HepG2 (cell line): ENCODE results near the gene GRHL1. TPM values are rescaled to one million over a fixed set of nuclear protein-coding genes. Genes with fewer than 3 reads are reported as not detected.

Experiments used
- ATAC-seq: fragments of 200-7000 bp; cut with Tn5 transposase; 3 replicates; pipeline ENCODE4 v1.9.1; 2020; ENCODE audit warnings: mild to moderate bottlenecking, moderate library complexity
- BruUV-seq: library from RNA; stranded (reverse); fragments of 400-500 nt; replicated peaks from 2 replicates; lab custom pipeline; 2021; lab: Mats Ljungman, UMichigan
- CTCF ChIA-PET: fragments of 300-600 bp; formaldehyde crosslinking; extraction: SDS; loops from one replicate; lab custom pipeline; 2021; ENCODE audit warnings: low total read pairs, inconsistent platforms, low intra/inter-chr PET ratio; lab: Yijun Ruan, JAX
- POLR2A ChIA-PET: fragments of 350-600 bp; sonication (Branson Sonifier 250); formaldehyde crosslinking; loops from one replicate; lab custom pipeline; 2020; ENCODE audit warnings: antibody characterized with exemption, inconsistent platforms; lab: Yijun Ruan, JAX
- DNase-seq: peaks from one replicate; pipeline ENCODE4 v3.0.0-alpha.2; 2015; ENCODE audit warnings: low spot score
- FAIRE-seq: peaks from 3 replicates; lab custom pipeline; 2011; peaks lifted over from hg19 to GRCh38; lab: Jason Lieb, UNC
- H2AFZ ChIP-seq: one replicate; pipeline ENCODE4 v1.6.1; 2011; ENCODE audit warnings: low read length, inconsistent platforms
- H3K27ac ChIP-seq: fragments of 300-600 bp; 3 replicates; pipeline ENCODE4 v1.8.0; 2011; ENCODE audit warnings: mixed run types, mild to moderate bottlenecking, mixed read lengths, low read length, inconsistent platforms; ENCODE audit not compliant: insufficient read depth; ENCODE audit errors: extremely low read length
- H3K27me3 ChIP-seq, 2 experiments: fragments of 200-600 bp in 1 of 2; 2 replicates in 1 of 2; 3 replicates in 1 of 2; pipeline versions ENCODE4 v1.6.0 to v1.8.0; 2011; ENCODE audit warnings: low read length in 2 of 2, mild to moderate bottlenecking in 2 of 2, moderate library complexity in 2 of 2, inconsistent platforms in 1 of 2; ENCODE audit not compliant: insufficient read depth in 2 of 2, control insufficient read depth in 1 of 2
- H3K36me3 ChIP-seq, 2 experiments: fragments of 200-600 bp in 1 of 2; replicated peaks in 1 of 2; 2 replicates in 1 of 2; 3 replicates in 1 of 2; pipeline versions ENCODE4 v1.5.1 to v1.8.0; 2011; ENCODE audit warnings: low read length in 2 of 2, inconsistent platforms in 1 of 2; ENCODE audit not compliant: insufficient read depth in 2 of 2, control insufficient read depth in 1 of 2
- H3K4me1 ChIP-seq: 2 replicates; pipeline ENCODE4 v1.5.1; 2012; ENCODE audit warnings: low read length, inconsistent platforms; ENCODE audit not compliant: insufficient read depth
- H3K4me2 ChIP-seq: 2 replicates; pipeline ENCODE4 v1.6.0; 2011; ENCODE audit warnings: low read depth, low read length, inconsistent platforms
- H3K4me3 ChIP-seq, 3 experiments: fragments of 200-600 bp in 1 of 3; sonication (generic), shearing (Covaris generic) in 1 of 3; replicated peaks in 1 of 3; 2 replicates each; pipeline ENCODE4 v1.5.1; 2011 to 2016; ENCODE audit warnings: low read length in 3 of 3, inconsistent platforms in 2 of 3, low read depth in 2 of 3, mild to moderate bottlenecking in 2 of 3, control low read depth in 1 of 3, mixed read lengths in 1 of 3; ENCODE audit not compliant: insufficient read depth in 1 of 3
- H3K79me2 ChIP-seq: one replicate; pipeline ENCODE4 v1.6.1; 2011; ENCODE audit warnings: low read length, inconsistent platforms; ENCODE audit not compliant: insufficient read depth
- H3K9ac ChIP-seq: 2 replicates; pipeline ENCODE4 v1.6.0; 2011; ENCODE audit warnings: mild to moderate bottlenecking, low read depth, low read length, inconsistent platforms; ENCODE audit not compliant: insufficient read depth
- H3K9me3 ChIP-seq: 2 replicates; pipeline ENCODE4 v1.5.1; 2012; ENCODE audit warnings: mild to moderate bottlenecking, low read length
- H4K20me1 ChIP-seq: 2 replicates; pipeline ENCODE4 v1.6.0; 2011; ENCODE audit warnings: inconsistent platforms, mild to moderate bottlenecking, low read length, moderate library complexity; ENCODE audit not compliant: insufficient read depth
- ATAD3A ChIP-seq: sonication (generic); formaldehyde crosslinking; IDR thresholded peaks from 2 replicates; pipeline ENCODE4 v1.4.0; 2020; ENCODE audit warnings: missing genetic modification reagents
- EED ChIP-seq: sonication (generic); formaldehyde crosslinking; IDR thresholded peaks from 2 replicates; pipeline ENCODE4 v1.5.0; 2020; ENCODE audit warnings: mild to moderate bottlenecking, missing genetic modification reagents
- ERF ChIP-seq: IDR thresholded peaks from 2 replicates; pipeline ENCODE4 v1.6.1; 2018; ENCODE audit warnings: missing biosample characterization, missing genetic modification reagents
- KDM4B ChIP-seq: sonication (generic); formaldehyde crosslinking; IDR thresholded peaks from 2 replicates; pipeline ENCODE4 v1.4.0; 2020; ENCODE audit warnings: missing genetic modification reagents
- MATR3 ChIP-seq: sonication (generic); formaldehyde crosslinking; IDR thresholded peaks from 2 replicates; pipeline ENCODE4 v1.4.0; 2020; ENCODE audit warnings: missing genetic modification reagents
- NFKB2 ChIP-seq: sonication (generic); formaldehyde crosslinking; IDR thresholded peaks from 2 replicates; pipeline ENCODE4 v1.4.0; 2020; ENCODE audit warnings: missing genetic modification reagents, borderline replicate concordance
- ZNF501 ChIP-seq: sonication (generic); formaldehyde crosslinking; IDR thresholded peaks from 2 replicates; pipeline ENCODE4 v1.5.1; 2020; ENCODE audit warnings: mild to moderate bottlenecking, moderate library complexity, missing genetic modification reagents
- ZNF563 ChIP-seq: sonication (generic); formaldehyde crosslinking; IDR thresholded peaks from 2 replicates; pipeline ENCODE4 v1.8.0; 2022; ENCODE audit warnings: mild to moderate bottlenecking, moderate library complexity, missing genetic modification reagents
- WGBS: methylation state at CpG from one replicate; pipeline ENCODE4 v1.1.6; 2017; ENCODE audit warnings: low lambda C conversion rate; 5-methylcytosine and 5-hydroxymethylcytosine counted together
- in situ Hi-C: cut with HindIII; loops from 2 replicates; pipeline ENCODE4 v1.10.0; 2017; ENCODE audit warnings: low pct_unique_long_range_greater_than_20kb; ENCODE audit not compliant: extremely low pct_ligation_motif_present
- intact Hi-C: fragments of 100-400 bp; cut with micrococcal nuclease; formaldehyde crosslinking; loops from one replicate; pipeline ENCODE4 v1.10.0; 2022; ENCODE audit not compliant: unreplicated experiment
- polyA plus RNA-seq, 8 experiments: library from polyadenylated mRNA; depleted of rRNA in 3 of 8; stranded (reverse) in 7 of 8; unstranded in 1 of 8; fragments of >200 nt; fragmentation: Illumina TruSeq in 4 of 8; extraction: Trizol in 4 of 8; gene quantifications; 2 replicates each; pipeline versions ENCODE4 v1.2.1 to v1.2.3, GENCODE V29; 2011 to 2016; ENCODE audit warnings: low read depth in 4 of 8, missing spikeins in 1 of 8, mixed read lengths in 1 of 8; ENCODE audit not compliant: insufficient read depth in 1 of 8
- total RNA-seq, 5 experiments: library from RNA; depleted of rRNA; stranded (reverse); fragments of >200 nt; fragmentation: Illumina TruSeq; extraction: Trizol; gene quantifications; 2 replicates each; pipeline ENCODE4 v1.2.3, GENCODE V29; 2016; ENCODE audit warnings: low read depth in 1 of 5
- TF ChIP-seq, protein P1 (sequence below): sonication (generic); formaldehyde crosslinking; IDR thresholded peaks from 2 replicates; pipeline ENCODE4 v1.8.0; 2022; ENCODE audit warnings: missing genetic modification reagents, mild to moderate bottlenecking, moderate library complexity, borderline replicate concordance
- TF ChIP-seq, protein P2 (sequence below): sonication (generic); formaldehyde crosslinking; IDR thresholded peaks from 2 replicates; pipeline ENCODE4 v1.5.1; 2020; ENCODE audit warnings: missing genetic modification reagents, mild to moderate bottlenecking, borderline replicate concordance
- TF ChIP-seq, protein P3 (sequence below): sonication (generic); formaldehyde crosslinking; IDR thresholded peaks from 2 replicates; pipeline ENCODE4 v1.8.1; 2023; ENCODE audit warnings: mild to moderate bottlenecking, missing genetic modification reagents
- TF ChIP-seq, protein P4 (sequence below): sonication (generic); formaldehyde crosslinking; IDR thresholded peaks from 2 replicates; pipeline ENCODE4 v1.5.1; 2020; ENCODE audit warnings: mild to moderate bottlenecking, missing genetic modification reagents, moderate library complexity

The GRHL1 gene
- total and polyA plus RNA-seq, 2 of the 13 experiments (the other 11 are each of a cell fraction or from before 2014, with no cell fraction given), result 9.3 to 12.0 TPM

DNA sequence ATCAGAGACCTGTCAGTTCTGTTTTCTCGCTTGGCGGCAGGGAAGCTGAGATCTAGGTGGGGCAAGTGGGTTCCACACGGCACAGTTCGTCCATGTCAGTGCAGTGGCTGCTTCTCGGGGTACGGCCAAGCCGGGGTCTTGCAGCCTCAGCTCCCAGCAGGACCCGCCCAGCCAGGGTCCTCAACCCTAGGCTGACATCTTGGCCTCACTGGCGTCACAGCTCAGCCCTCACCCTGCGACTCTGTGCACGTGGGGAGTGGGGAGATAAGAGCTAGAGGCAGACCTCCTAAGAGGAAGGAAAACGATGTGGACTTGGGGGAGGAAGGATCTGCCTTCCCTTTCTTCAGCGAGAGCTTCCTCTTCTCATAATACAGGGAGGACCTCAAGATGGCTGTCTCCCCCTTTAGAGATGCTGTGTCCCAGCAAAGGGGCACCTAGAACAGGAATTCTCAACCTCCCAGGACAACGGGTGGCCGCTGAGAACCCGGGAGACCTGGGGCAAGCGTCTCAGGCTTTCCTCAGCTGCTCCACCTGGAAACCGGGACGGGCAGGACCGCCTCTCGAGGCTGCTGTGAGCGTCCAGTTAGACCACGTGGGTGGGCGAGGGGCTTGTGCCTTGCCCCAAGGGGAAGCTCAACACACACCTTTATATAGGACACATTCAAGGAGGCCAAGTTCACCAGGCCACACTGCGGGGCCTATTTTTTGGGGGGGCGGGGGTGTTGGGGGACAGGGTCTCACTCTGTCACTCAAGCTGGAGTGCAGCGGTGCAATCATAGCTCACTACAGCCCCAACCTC is 68.3 kb downstream of the GRHL1 start:
- ATAC-seq (no peak), DNase-seq (no peak), FAIRE-seq (no peak)
- TF ChIP-seq ERF (0 out of 2 replicates have a peak, but pooled peaks have one; percentile 7), KDM4B (0 out of 2 replicates have a peak, but pooled peaks have one; percentile 7), ZNF563 (CRISPR knock-in tag) (peak; percentile 39; the same call in 1 of the 2 replicates), EED (CRISPR knock-in tag) (0 out of 2 replicates have a peak, but pooled peaks have one; percentile 35), ZNF501 (CRISPR knock-in tag) (0 out of 2 replicates have a peak, but pooled peaks have one; percentile 39), NFKB2 (CRISPR knock-in tag) (peak; percentile 34; the same call in 1 of the 2 replicates), MATR3 (CRISPR knock-in tag) (no peak), ATAD3A (CRISPR knock-in tag) (no peak)
- TF ChIP-seq, protein P1, sequence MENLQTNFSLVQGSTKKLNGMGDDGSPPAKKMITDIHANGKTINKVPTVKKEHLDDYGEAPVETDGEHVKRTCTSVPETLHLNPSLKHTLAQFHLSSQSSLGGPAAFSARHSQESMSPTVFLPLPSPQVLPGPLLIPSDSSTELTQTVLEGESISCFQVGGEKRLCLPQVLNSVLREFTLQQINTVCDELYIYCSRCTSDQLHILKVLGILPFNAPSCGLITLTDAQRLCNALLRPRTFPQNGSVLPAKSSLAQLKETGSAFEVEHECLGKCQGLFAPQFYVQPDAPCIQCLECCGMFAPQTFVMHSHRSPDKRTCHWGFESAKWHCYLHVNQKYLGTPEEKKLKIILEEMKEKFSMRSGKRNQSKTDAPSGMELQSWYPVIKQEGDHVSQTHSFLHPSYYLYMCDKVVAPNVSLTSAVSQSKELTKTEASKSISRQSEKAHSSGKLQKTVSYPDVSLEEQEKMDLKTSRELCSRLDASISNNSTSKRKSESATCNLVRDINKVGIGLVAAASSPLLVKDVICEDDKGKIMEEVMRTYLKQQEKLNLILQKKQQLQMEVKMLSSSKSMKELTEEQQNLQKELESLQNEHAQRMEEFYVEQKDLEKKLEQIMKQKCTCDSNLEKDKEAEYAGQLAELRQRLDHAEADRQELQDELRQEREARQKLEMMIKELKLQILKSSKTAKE (CRISPR knock-in tag), result no peak
- TF ChIP-seq, protein P2, sequence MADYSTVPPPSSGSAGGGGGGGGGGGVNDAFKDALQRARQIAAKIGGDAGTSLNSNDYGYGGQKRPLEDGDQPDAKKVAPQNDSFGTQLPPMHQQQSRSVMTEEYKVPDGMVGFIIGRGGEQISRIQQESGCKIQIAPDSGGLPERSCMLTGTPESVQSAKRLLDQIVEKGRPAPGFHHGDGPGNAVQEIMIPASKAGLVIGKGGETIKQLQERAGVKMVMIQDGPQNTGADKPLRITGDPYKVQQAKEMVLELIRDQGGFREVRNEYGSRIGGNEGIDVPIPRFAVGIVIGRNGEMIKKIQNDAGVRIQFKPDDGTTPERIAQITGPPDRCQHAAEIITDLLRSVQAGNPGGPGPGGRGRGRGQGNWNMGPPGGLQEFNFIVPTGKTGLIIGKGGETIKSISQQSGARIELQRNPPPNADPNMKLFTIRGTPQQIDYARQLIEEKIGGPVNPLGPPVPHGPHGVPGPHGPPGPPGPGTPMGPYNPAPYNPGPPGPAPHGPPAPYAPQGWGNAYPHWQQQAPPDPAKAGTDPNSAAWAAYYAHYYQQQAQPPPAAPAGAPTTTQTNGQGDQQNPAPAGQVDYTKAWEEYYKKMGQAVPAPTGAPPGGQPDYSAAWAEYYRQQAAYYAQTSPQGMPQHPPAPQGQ (CRISPR knock-in tag), result no peak
- TF ChIP-seq, protein P3, sequence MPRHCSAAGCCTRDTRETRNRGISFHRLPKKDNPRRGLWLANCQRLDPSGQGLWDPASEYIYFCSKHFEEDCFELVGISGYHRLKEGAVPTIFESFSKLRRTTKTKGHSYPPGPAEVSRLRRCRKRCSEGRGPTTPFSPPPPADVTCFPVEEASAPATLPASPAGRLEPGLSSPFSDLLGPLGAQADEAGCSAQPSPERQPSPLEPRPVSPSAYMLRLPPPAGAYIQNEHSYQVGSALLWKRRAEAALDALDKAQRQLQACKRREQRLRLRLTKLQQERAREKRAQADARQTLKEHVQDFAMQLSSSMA (CRISPR knock-in tag), result no peak
- TF ChIP-seq, protein P4, sequence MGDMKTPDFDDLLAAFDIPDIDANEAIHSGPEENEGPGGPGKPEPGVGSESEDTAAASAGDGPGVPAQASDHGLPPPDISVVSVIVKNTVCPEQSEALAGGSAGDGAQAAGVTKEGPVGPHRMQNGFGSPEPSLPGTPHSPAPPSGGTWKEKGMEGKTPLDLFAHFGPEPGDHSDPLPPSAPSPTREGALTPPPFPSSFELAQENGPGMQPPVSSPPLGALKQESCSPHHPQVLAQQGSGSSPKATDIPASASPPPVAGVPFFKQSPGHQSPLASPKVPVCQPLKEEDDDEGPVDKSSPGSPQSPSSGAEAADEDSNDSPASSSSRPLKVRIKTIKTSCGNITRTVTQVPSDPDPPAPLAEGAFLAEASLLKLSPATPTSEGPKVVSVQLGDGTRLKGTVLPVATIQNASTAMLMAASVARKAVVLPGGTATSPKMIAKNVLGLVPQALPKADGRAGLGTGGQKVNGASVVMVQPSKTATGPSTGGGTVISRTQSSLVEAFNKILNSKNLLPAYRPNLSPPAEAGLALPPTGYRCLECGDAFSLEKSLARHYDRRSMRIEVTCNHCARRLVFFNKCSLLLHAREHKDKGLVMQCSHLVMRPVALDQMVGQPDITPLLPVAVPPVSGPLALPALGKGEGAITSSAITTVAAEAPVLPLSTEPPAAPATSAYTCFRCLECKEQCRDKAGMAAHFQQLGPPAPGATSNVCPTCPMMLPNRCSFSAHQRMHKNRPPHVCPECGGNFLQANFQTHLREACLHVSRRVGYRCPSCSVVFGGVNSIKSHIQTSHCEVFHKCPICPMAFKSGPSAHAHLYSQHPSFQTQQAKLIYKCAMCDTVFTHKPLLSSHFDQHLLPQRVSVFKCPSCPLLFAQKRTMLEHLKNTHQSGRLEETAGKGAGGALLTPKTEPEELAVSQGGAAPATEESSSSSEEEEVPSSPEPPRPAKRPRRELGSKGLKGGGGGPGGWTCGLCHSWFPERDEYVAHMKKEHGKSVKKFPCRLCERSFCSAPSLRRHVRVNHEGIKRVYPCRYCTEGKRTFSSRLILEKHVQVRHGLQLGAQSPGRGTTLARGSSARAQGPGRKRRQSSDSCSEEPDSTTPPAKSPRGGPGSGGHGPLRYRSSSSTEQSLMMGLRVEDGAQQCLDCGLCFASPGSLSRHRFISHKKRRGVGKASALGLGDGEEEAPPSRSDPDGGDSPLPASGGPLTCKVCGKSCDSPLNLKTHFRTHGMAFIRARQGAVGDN (CRISPR knock-in tag), result peak; percentile 28; the same call in 1 of the 2 replicates
- H3K4me1 ChIP-seq, result peaks cover 32% of the 10 kb centered on the region
- no peaks in the 10 kb centered on the region for H4K20me1 ChIP-seq
- CTCF ChIA-PET, result no interaction called here
- H3K4me2 ChIP-seq, result peak overlapping the region; percentile 13; the same call in 1 of the 2 replicates
- no TSS peak for BruUV-seq
- intact Hi-C loops (no loop called here), in situ Hi-C loops (no loop called here)
- POLR2A ChIA-PET, result interaction anchor here (0.6 to 2.4 kb wide), 4 partner anchors 9 to 415 kb away, joined by 3 to 11 read pairs (median 4); partner anchors contain the start of gene KLF11
- 64% methylated on average over 19 of the region's 27 CpGs for WGBS
- no peaks in the 10 kb centered on the region for H3K79me2 ChIP-seq
- peaks cover 11 to 60% of the 10 kb centered on the region in 2 experiments; a peak in 4 of 5 replicates for H3K27me3 ChIP-seq
- H3K36me3 ChIP-seq, result no peaks in the 10 kb centered on the region
- H3K9ac ChIP-seq, result no peak overlapping the region
- no peaks in the 10 kb centered on the region for H3K9me3 ChIP-seq
- no peak overlapping the region for H3K4me3 ChIP-seq
- H3K27ac ChIP-seq, result no peak overlapping the region
- H2AFZ ChIP-seq, result no peak overlapping the region
